ENCODE measurements around the gene GPR4. TPM values are rescaled to one million over a fixed set of nuclear protein-coding genes. Genes with fewer than 3 reads are reported as not detected.

Gene GPR4
- total RNA-seq, 4 donors from 2014 or later, result 0.18 to 3.4 (median 1.7) TPM

DNA sequence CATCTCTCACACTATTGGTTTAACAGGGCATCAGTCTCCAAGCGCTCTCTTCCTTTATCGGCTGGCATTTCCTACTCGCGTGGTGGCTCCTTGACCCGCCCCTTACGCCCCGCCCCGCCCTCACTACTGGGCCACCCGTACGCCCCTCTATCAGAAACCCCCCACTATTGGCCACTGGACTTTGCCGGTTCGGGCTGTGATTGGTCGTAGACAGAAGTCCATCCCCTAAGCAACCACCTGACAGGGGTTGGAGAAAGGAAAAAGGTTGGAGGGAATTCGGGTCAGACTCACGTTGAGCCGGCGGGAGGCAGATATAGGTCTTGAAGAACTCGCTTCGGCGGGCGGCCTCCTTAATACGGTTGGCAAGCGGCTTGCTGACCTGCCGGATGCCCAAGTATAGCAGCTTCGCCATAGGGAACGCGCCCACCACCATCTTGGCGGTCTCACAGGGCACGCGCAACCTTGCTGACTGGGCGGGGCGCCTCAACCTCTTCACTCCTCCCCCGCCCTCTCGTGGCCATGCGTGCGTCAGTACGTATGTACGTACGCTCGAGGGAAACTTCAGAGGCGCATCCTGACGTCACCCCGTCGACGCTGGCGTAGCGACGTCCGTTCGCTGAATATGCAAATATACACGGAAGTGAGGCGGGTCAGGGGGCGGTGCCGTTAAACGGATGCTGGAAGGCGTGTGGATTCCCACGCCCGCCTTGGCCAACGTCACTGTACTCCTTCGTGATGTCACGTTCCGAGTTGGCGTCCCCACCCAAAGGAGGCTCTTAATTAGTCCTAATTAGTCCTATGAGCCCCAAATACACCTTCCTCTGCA lies 17.5 kb downstream of the GPR4 start, which contains the start of gene OPA3:
Gene OPA3, minus strand, starts transcription at position 471 of the 826 bp plus-strand sequence. Its CDS starts 38 bp downstream, at position 433.
- Histone ChIP-seq H3K36me3 (no peaks in the 10 kb centered on the region), H3K27me3 (no peaks in the 10 kb centered on the region), H3K4me3 (peak within 1 kb of the TSS; percentile 61 to 78 (median 74)), H3K4me1 (peaks cover 0 to 12% (median 0%) of the 10 kb centered on the region in 4 donors), H3K9me3 (no peaks in the 10 kb centered on the region), H3K27ac (peak within 1 kb of the TSS; percentile 96 to 99 (median 98))
- TF ChIP-seq, protein P1, sequence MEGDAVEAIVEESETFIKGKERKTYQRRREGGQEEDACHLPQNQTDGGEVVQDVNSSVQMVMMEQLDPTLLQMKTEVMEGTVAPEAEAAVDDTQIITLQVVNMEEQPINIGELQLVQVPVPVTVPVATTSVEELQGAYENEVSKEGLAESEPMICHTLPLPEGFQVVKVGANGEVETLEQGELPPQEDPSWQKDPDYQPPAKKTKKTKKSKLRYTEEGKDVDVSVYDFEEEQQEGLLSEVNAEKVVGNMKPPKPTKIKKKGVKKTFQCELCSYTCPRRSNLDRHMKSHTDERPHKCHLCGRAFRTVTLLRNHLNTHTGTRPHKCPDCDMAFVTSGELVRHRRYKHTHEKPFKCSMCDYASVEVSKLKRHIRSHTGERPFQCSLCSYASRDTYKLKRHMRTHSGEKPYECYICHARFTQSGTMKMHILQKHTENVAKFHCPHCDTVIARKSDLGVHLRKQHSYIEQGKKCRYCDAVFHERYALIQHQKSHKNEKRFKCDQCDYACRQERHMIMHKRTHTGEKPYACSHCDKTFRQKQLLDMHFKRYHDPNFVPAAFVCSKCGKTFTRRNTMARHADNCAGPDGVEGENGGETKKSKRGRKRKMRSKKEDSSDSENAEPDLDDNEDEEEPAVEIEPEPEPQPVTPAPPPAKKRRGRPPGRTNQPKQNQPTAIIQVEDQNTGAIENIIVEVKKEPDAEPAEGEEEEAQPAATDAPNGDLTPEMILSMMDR (IDR thresholded peaks at IDR 0.05), result peak in 1 of 6 experiments; percentile 11
- peak; percentile 67 to 76 for TF ChIP-seq POLR2A (IDR thresholded peaks at IDR 0.05)
- peak; percentile 100 for DNase-seq

DNA sequence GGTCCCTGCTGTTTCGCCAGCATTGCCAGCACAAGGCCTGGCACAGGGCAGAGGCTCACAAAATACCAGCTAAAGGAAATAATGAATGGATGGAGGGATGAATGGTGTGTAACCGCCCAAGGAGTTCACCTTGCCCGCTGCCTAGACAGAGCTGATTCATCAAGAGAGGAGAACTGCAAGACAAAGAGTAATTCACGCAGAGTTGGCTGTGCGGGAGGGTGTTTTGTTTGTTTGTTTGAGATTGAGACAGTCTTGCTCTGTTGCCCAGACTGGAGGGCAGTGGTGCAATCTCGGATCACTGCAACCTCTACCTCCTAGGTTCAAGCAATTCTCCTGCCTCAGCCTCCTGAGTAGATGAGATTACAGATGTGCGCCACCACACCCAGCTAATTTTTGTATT lies 20.4 kb downstream of the GPR4 start:
- H3K9me3 ChIP-seq, result no peaks in the 10 kb centered on the region
- no peak overlapping the region for H3K27ac ChIP-seq
- no peaks in the 10 kb centered on the region for H3K36me3 ChIP-seq
- no peaks in the 10 kb centered on the region for H3K27me3 ChIP-seq
- H3K4me1 ChIP-seq, result peaks cover 0 to 29% (median 3%) of the 10 kb centered on the region in 4 donors
- no peak for TF ChIP-seq POLR2A (IDR thresholded peaks at IDR 0.05)
- TF ChIP-seq, protein P1 (IDR thresholded peaks at IDR 0.05), result no peak
- H3K4me3 ChIP-seq, result no peak overlapping the region
- no peak for DNase-seq

DNA sequence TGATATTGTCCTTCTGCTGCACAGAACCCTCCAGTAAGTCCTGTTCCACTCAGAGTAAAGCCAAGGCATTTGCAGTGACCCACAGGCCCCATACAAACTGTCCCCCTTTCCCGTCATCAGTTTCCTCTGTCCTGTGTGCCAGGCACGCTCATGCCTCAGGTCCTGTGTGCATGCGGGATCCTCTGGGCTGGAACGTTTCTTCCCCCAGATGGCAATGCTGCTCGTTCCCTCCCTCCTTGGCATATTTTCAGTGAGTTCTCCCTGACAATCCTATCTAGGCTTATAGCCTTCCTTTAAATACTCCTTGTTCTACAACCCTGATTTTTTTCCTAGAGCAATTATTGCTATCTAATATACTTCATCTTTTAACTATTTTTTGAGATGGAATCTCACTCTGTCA lies 23.2 kb downstream of the GPR4 start:
- H3K4me1 ChIP-seq, result peaks cover 0 to 26% (median 3%) of the 10 kb centered on the region in 4 donors

DNA sequence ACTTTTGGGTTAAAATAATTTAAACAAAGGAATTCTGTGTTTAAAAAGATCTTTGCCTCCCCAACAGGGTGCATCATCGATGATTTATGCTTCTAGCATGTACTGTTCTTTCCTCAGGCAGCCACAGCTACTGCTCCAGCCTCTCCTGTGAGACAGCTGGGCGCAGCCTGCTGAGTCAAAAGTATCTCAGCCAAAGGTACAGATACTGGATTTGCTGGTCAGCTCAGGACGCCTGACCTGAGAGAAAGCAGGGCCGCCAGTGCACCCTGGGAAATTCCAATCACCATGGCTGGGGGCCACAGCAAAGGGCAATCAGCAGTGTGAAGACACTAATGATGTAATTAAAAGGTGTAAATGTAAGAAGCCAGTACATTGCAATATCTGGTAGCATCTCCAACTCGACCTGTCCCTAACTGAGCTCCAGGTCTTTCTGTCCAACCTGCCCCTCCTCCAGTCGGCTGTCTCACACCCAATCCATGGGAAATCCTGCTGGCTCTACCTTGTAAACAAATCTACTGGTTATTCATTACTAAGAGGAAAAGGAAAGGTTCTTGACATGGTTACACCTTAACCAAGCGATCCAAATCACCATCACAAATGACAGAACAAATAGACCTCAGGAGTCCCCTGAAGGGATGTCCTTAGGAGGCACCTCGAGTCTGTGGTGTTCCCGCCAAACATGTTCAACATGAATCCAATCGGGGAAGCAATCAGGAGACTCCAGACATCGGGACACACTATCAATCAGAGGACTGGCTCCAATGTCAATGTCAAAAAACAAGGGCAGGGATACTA lies 24.7 kb downstream of the GPR4 start:
- Histone ChIP-seq H3K4me3 (peak overlapping the region in 1 of 4 donors; percentile 0), H3K9me3 (no peaks in the 10 kb centered on the region), H3K27me3 (no peaks in the 10 kb centered on the region), H3K36me3 (no peaks in the 10 kb centered on the region), H3K4me1 (peaks cover 0 to 19% (median 3%) of the 10 kb centered on the region in 4 donors), H3K27ac (peak overlapping the region in 2 of 4 donors; percentile 43 to 66)
- TF ChIP-seq, protein P1 (IDR thresholded peaks at IDR 0.05), result no peak
- no peak for TF ChIP-seq POLR2A (IDR thresholded peaks at IDR 0.05)
- peak in 2 of 3 donors; percentile 57 to 69 for DNase-seq

More for the DNA sequence above, 23.2 kb downstream of the GPR4 start:
- Histone ChIP-seq H3K36me3 (no peaks in the 10 kb centered on the region), H3K4me3 (no peak overlapping the region), H3K27me3 (no peaks in the 10 kb centered on the region), H3K9me3 (no peaks in the 10 kb centered on the region), H3K27ac (no peak overlapping the region)
- no peak for TF ChIP-seq POLR2A (IDR thresholded peaks at IDR 0.05)
- TF ChIP-seq, protein P1 (IDR thresholded peaks at IDR 0.05), result no peak
- no peak for DNase-seq

DNA sequence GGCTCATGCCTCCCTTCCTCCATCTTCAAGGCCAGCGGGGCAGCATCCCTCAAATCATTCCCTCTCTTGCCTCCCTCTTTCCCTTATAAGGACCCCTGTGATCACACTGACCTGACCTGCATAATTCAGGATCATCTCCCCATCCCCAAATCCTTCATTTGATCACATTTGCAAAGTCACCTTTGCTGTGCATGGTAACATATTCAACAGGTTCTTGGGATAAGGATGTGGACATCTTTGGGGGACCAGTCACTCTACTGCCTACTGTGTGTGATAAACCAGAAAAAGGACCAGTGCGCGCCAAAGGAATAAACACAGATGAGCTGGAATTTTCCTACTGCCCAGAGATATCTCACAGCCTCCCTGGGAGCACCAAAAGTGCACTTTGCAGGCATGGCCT lies 25.3 kb downstream of the GPR4 start:
- Histone ChIP-seq H3K27ac (peak overlapping the region in 2 of 4 donors; percentile 43 to 66), H3K36me3 (no peaks in the 10 kb centered on the region), H3K4me1 (peaks cover 0 to 19% (median 3%) of the 10 kb centered on the region in 4 donors), H3K4me3 (no peak overlapping the region), H3K9me3 (no peaks in the 10 kb centered on the region), H3K27me3 (no peaks in the 10 kb centered on the region)
- DNase-seq, result no peak
- TF ChIP-seq, protein P1 (IDR thresholded peaks at IDR 0.05), result no peak
- no peak for TF ChIP-seq POLR2A (IDR thresholded peaks at IDR 0.05)

Data from Peyer's patch (tissue), 4 donors.